SK-N-SH (cell line): ENCODE measurements around the gene SMIM36. TPM values are rescaled to one million over a fixed set of nuclear protein-coding genes. Genes with fewer than 3 reads are reported as not detected.

Source experiments
- CTCF ChIA-PET: fragments of 300-600, 350-600 bp; formaldehyde crosslinking; extraction: SDS; loops from one replicate; lab custom pipeline; 2021; lab: Yijun Ruan, JAX
- POLR2A ChIA-PET: fragments of 350-600 bp; sonication (Branson Sonifier 250); formaldehyde crosslinking; extraction: SDS; loops from one replicate; lab custom pipeline; 2020; ENCODE audit warnings: antibody characterized with exemption, inconsistent platforms; lab: Yijun Ruan, JAX
- DNase-seq: peaks from one replicate; pipeline ENCODE4 v3.0.0; 2012
- H2AFZ ChIP-seq: fragments of 200-600 bp; sonication (generic); 2 replicates; pipeline ENCODE4 v1.8.1; 2016; ENCODE audit warnings: antibody characterized with exemption, mild to moderate bottlenecking, low read depth
- H3F3A ChIP-seq: fragments of 200-600 bp; sonication (generic); replicated peaks from 2 replicates; pipeline ENCODE3; 2016; ENCODE audit warnings: antibody characterized with exemption, mild to moderate bottlenecking; ENCODE audit not compliant: insufficient read depth
- H3K27ac ChIP-seq, 2 experiments: fragments of 200-500 bp in 1 of 2; fragments of 200-600 bp in 1 of 2; sonication (Bioruptor generic) in 1 of 2; sonication (generic), shearing (Covaris generic) in 1 of 2; 2 replicates each; pipeline versions ENCODE4 v1.5.1 to v1.6.1; 2014 to 2016; ENCODE audit warnings: low read depth in 2 of 2, inconsistent platforms in 1 of 2, low read length in 1 of 2, mild to moderate bottlenecking in 1 of 2, mixed read lengths in 1 of 2
- H3K27me3 ChIP-seq: fragments of 200-600 bp; sonication (generic), shearing (Covaris generic); 2 replicates; pipeline ENCODE4 v1.6.1; 2016; ENCODE audit warnings: mixed run types; ENCODE audit not compliant: insufficient read depth
- H3K36me3 ChIP-seq, 2 experiments: fragments of 200-500 bp in 1 of 2; fragments of 200-600 bp in 1 of 2; sonication (Bioruptor generic) in 1 of 2; sonication (generic) in 1 of 2; replicated peaks in 1 of 2; 2 replicates each; pipeline versions ENCODE3 to v1.5.1; 2014 to 2016; ENCODE audit warnings: low read length in 1 of 2, mild to moderate bottlenecking in 1 of 2; ENCODE audit not compliant: insufficient read depth in 2 of 2, control insufficient read depth in 1 of 2
- H3K4me1 ChIP-seq, 2 experiments: fragments of 200-500 bp in 1 of 2; fragments of 200-600 bp in 1 of 2; sonication (Bioruptor generic) in 1 of 2; sonication (generic), shearing (Covaris generic) in 1 of 2; 2 replicates each; pipeline versions ENCODE4 v1.5.1 to v1.6.1; 2014 to 2016; ENCODE audit warnings: low read depth in 1 of 2, low read length in 1 of 2, mixed run types in 1 of 2; ENCODE audit not compliant: insufficient read depth in 2 of 2, control insufficient read depth in 1 of 2
- H3K4me2 ChIP-seq: fragments of 200-600 bp; sonication (generic), shearing (Covaris generic); 2 replicates; pipeline ENCODE4 v1.6.1; 2017; ENCODE audit warnings: mixed run types
- H3K4me3 ChIP-seq, 2 experiments: fragments of 200-500 bp in 1 of 2; fragments of 200-600 bp in 1 of 2; sonication (Bioruptor generic) in 1 of 2; sonication (generic), shearing (Covaris generic) in 1 of 2; 2 replicates each; pipeline versions ENCODE4 v1.5.1 to v1.8.1; 2014 to 2016; ENCODE audit warnings: low read depth in 2 of 2, inconsistent platforms in 1 of 2, low read length in 1 of 2, mild to moderate bottlenecking in 1 of 2, mixed read lengths in 1 of 2, moderate library complexity in 1 of 2
- H3K79me2 ChIP-seq: fragments of 200-600 bp; sonication (generic); 2 replicates; pipeline ENCODE4 v1.8.1; 2017; ENCODE audit warnings: mild to moderate bottlenecking; ENCODE audit not compliant: insufficient read depth
- H3K9ac ChIP-seq: fragments of 200-600 bp; sonication (generic); 2 replicates; pipeline ENCODE4 v1.6.1; 2017; ENCODE audit warnings: mixed run types
- H3K9me2 ChIP-seq: fragments of 200-600 bp; sonication (generic); 2 replicates; pipeline ENCODE4 v1.6.1; 2017; ENCODE audit warnings: mixed run types
- H3K9me3 ChIP-seq: fragments of 200-600 bp; sonication (generic); 2 replicates; pipeline ENCODE4 v1.6.1; 2017; ENCODE audit warnings: mixed run types, mild to moderate bottlenecking, moderate library complexity
- H4K20me1 ChIP-seq: fragments of 200-600 bp; sonication (generic); 2 replicates; pipeline ENCODE4 v1.6.1; 2017; ENCODE audit warnings: mild to moderate bottlenecking, mixed run types; ENCODE audit not compliant: insufficient read depth
- CHD2 ChIP-seq: fragments of 150-350 bp; IDR thresholded peaks from 2 replicates; pipeline ENCODE4 v1.6.1; 2018; ENCODE audit warnings: low read length; ENCODE audit not compliant: partially characterized antibody
- EP300 ChIP-seq, 2 experiments: IDR thresholded peaks; 2 replicates each; pipeline versions ENCODE4 v1.4.0 to v1.6.1; 2012; ENCODE audit warnings: borderline replicate concordance in 1 of 2, low read depth in 1 of 2, low read length in 1 of 2
- EZH2phosphoT487 ChIP-seq: fragments of 200-600 bp; sonication (generic); IDR thresholded peaks from 2 replicates; pipeline ENCODE4 v1.6.1; 2017; ENCODE audit warnings: low read depth, mixed run types, mild to moderate bottlenecking, antibody characterized with exemption, moderate library complexity, borderline replicate concordance
- GABPA ChIP-seq: IDR thresholded peaks from 2 replicates; pipeline ENCODE4 v1.4.0; 2012; ENCODE audit warnings: low read depth, mild to moderate bottlenecking
- PBX3 ChIP-seq: IDR thresholded peaks from 2 replicates; pipeline ENCODE4; 2012
- RXRA ChIP-seq: IDR thresholded peaks from 2 replicates; pipeline ENCODE4 v1.4.0; 2012; ENCODE audit warnings: low read depth, mild to moderate bottlenecking, borderline replicate concordance
- USF2 ChIP-seq: fragments of 150-350 bp; IDR thresholded peaks from 2 replicates; pipeline ENCODE4 v1.6.1; 2017; ENCODE audit warnings: antibody characterized with exemption, low read length, low read depth, borderline replicate concordance
- ZBTB33 ChIP-seq: IDR thresholded peaks from 2 replicates; pipeline ENCODE4 v1.4.0; 2012; ENCODE audit warnings: low read depth, borderline replicate concordance
- WGBS: methylation state at CpG from one replicate; pipeline ENCODE4 v1.1.6; 2017; ENCODE audit warnings: low lambda C conversion rate; 5-methylcytosine and 5-hydroxymethylcytosine counted together
- polyA plus RNA-seq, 3 experiments: library from polyadenylated mRNA; depleted of rRNA; stranded (reverse); fragments of >200 nt; gene quantifications; 2 replicates each; pipeline ENCODE4 v1.2.3, GENCODE V29; 2012
- TF ChIP-seq, protein P1 (sequence below): fragments of 200-600 bp; sonication (generic); IDR thresholded peaks from 2 replicates; pipeline ENCODE4 v1.6.1; 2017; ENCODE audit warnings: antibody characterized with exemption, mild to moderate bottlenecking, moderate library complexity

The SMIM36 gene
- polyA plus RNA-seq, 1 of the 3 experiments (the other 2 are of a cell fraction), result not detected

GRCh38 chr17:55417411-55418268, 93.6 kb downstream of the SMIM36 start:
- CTCF ChIA-PET, result interaction anchor here (1.1 to 2.9 kb wide), 8 partner anchors 12 to 109 kb away, joined by 3 to 12 read pairs (median 5); no protein-coding TSS in a partner anchor
- no peak overlapping the region for H3K4me2 ChIP-seq
- no peak overlapping the region for H3K4me3 ChIP-seq
- H3F3A ChIP-seq, result no peaks in the 10 kb centered on the region
- H4K20me1 ChIP-seq, result no peaks in the 10 kb centered on the region
- no peaks in the 10 kb centered on the region for H3K27me3 ChIP-seq
- no peak for DNase-seq
- peaks cover 5 to 11% of the 10 kb centered on the region in 2 experiments for H3K36me3 ChIP-seq
- H3K79me2 ChIP-seq, result peaks cover 35% of the 10 kb centered on the region; the same call in 1 of the 2 replicates
- no peak overlapping the region for H3K27ac ChIP-seq
- no peak for TF ChIP-seq USF2
- TF ChIP-seq ZBTB33, result no peak
- TF ChIP-seq, protein P1, sequence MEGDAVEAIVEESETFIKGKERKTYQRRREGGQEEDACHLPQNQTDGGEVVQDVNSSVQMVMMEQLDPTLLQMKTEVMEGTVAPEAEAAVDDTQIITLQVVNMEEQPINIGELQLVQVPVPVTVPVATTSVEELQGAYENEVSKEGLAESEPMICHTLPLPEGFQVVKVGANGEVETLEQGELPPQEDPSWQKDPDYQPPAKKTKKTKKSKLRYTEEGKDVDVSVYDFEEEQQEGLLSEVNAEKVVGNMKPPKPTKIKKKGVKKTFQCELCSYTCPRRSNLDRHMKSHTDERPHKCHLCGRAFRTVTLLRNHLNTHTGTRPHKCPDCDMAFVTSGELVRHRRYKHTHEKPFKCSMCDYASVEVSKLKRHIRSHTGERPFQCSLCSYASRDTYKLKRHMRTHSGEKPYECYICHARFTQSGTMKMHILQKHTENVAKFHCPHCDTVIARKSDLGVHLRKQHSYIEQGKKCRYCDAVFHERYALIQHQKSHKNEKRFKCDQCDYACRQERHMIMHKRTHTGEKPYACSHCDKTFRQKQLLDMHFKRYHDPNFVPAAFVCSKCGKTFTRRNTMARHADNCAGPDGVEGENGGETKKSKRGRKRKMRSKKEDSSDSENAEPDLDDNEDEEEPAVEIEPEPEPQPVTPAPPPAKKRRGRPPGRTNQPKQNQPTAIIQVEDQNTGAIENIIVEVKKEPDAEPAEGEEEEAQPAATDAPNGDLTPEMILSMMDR, result no peak
- TF ChIP-seq PBX3, result no peak
- TF ChIP-seq EZH2phosphoT487, result no peak
- TF ChIP-seq EP300 (IDR thresholded peaks at IDR 0.05; ENCODE audit: borderline replicate concordance in 1 of 2, low read depth in 1 of 2, low read length in 1 of 2), result no peak
- TF ChIP-seq GABPA, result no peak
- TF ChIP-seq RXRA, result no peak
- no peak for TF ChIP-seq CHD2
- POLR2A ChIA-PET, result no interaction called here
- H3K9me2 ChIP-seq, result no peaks in the 10 kb centered on the region
- no peak overlapping the region for H3K9ac ChIP-seq
- WGBS, result 98% methylated on average over 4 of the region's 4 CpGs
- no peak overlapping the region for H2AFZ ChIP-seq
- H3K9me3 ChIP-seq, result no peaks in the 10 kb centered on the region
- H3K4me1 ChIP-seq, result peaks cover 8 to 10% of the 10 kb centered on the region in 2 experiments; a peak in 3 of 4 replicates
